Breast epithelium (tissue), 4 donors: ENCODE results near the gene CDK6. TPM values are rescaled to one million over a fixed set of nuclear protein-coding genes. Genes with fewer than 3 reads are reported as not detected.

Experiments used
- DNase-seq, 2 donors: peaks; one replicate each; pipeline ENCODE4 v3.0.0-alpha.2; 2019; ENCODE audit warnings: low spot score in 2 of 2
- H3K27ac ChIP-seq, 2 donors: fragments of 200-600 bp; sonication (generic) in 1 of 2; one replicate each; pipeline ENCODE4 v1.5.1; 2016 to 2019; ENCODE audit warnings: mild to moderate bottlenecking in 1 of 2
- H3K27me3 ChIP-seq, 2 donors: fragments of 200-600 bp; sonication (generic) in 1 of 2; one replicate each; pipeline versions ENCODE4 v1.5.1 to v1.6.0; 2017 to 2019; ENCODE audit warnings: control low read depth in 1 of 2, mild to moderate bottlenecking in 1 of 2
- H3K36me3 ChIP-seq: fragments of 200-600 bp; one replicate; pipeline ENCODE4 v1.5.1; 2019
- H3K4me1 ChIP-seq, 2 donors: fragments of 200-600 bp; sonication (generic); one replicate each; pipeline ENCODE4 v1.5.1; 2016 to 2019; ENCODE audit warnings: control low read depth in 1 of 2
- H3K4me3 ChIP-seq, 3 donors: fragments of 200-600 bp; sonication (generic); 1 replicate in 2 of 3; 2 replicates in 1 of 3; pipeline ENCODE4 v1.5.1; 2016 to 2019; ENCODE audit warnings: mild to moderate bottlenecking in 3 of 3, moderate library complexity in 2 of 3
- H3K9me3 ChIP-seq, 2 donors: fragments of 200-600 bp; sonication (generic) in 1 of 2; one replicate each; pipeline ENCODE4 v1.5.1; 2016 to 2019; ENCODE audit warnings: control low read depth in 1 of 2
- POLR2A ChIP-seq: fragments of 450-650 bp; IDR thresholded peaks from one replicate; pipeline ENCODE4 v1.6.1; 2016; ENCODE audit warnings: antibody characterized with exemption, mild to moderate bottlenecking, moderate library complexity
- POLR2AphosphoS5 ChIP-seq, 3 donors: sonication (generic); formaldehyde crosslinking; IDR thresholded peaks; one replicate each; pipeline ENCODE4 v1.6.1; 2017; ENCODE audit warnings: antibody characterized with exemption in 3 of 3
- intact Hi-C: fragments of 100-400 bp; cut with DNase I; formaldehyde crosslinking; loops from one replicate; pipeline ENCODE4 v1.15.1; 2023; ENCODE audit warnings: low total_unique reads
- total RNA-seq, 3 donors: library from RNA; depleted of rRNA; stranded (reverse); fragments of >200 nt; gene quantifications; one replicate each; pipeline ENCODE4 v1.1.0, GENCODE V29; 2016
- TF ChIP-seq, protein P1 (sequence below), 3 donors: fragments of 450-650 bp; IDR thresholded peaks; one replicate each; pipeline ENCODE4 v1.5.1; 2016 to 2017; ENCODE audit warnings: antibody characterized with exemption in 3 of 3, mild to moderate bottlenecking in 3 of 3, moderate library complexity in 3 of 3

The CDK6 gene
- total RNA-seq, 3 donors from 2014 or later = 12.8 to 26.2 (median 23.6) TPM

DNA sequence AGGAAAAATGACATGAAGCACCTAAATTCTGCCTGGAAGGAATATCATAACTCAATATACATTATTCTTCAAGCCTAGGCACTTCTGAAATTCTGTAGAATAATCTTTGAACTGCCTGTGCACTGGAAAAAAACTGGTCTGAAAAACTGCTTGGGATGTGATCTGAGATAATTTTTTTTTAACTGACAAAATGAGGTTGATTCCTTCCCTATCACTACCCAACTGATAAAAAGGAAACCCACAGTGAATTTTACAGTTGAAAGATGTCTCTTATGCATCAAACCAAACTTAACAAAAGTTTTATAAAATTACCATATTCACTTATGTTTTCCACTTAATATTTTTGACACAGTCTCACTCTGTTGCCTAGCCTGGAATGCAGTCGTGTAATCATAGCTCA, 179.0 kb downstream of the CDK6 start:
- no peaks in the 10 kb centered on the region for H3K4me1 ChIP-seq
- no peak for TF ChIP-seq POLR2A
- TF ChIP-seq, protein P1, sequence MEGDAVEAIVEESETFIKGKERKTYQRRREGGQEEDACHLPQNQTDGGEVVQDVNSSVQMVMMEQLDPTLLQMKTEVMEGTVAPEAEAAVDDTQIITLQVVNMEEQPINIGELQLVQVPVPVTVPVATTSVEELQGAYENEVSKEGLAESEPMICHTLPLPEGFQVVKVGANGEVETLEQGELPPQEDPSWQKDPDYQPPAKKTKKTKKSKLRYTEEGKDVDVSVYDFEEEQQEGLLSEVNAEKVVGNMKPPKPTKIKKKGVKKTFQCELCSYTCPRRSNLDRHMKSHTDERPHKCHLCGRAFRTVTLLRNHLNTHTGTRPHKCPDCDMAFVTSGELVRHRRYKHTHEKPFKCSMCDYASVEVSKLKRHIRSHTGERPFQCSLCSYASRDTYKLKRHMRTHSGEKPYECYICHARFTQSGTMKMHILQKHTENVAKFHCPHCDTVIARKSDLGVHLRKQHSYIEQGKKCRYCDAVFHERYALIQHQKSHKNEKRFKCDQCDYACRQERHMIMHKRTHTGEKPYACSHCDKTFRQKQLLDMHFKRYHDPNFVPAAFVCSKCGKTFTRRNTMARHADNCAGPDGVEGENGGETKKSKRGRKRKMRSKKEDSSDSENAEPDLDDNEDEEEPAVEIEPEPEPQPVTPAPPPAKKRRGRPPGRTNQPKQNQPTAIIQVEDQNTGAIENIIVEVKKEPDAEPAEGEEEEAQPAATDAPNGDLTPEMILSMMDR (IDR thresholded peaks at IDR 0.05) = no peak
- TF ChIP-seq POLR2AphosphoS5 (IDR thresholded peaks at IDR 0.05) = no peak
- no peak for DNase-seq
- no peak overlapping the region for H3K4me3 ChIP-seq
- intact Hi-C loops = loop anchor here (10.0 kb wide), 1 partner anchor 73 kb away; no protein-coding TSS in a partner anchor
- no peaks in the 10 kb centered on the region for H3K9me3 ChIP-seq
- no peak overlapping the region for H3K27ac ChIP-seq
- no peaks in the 10 kb centered on the region for H3K27me3 ChIP-seq
- H3K36me3 ChIP-seq = no peaks in the 10 kb centered on the region

DNA sequence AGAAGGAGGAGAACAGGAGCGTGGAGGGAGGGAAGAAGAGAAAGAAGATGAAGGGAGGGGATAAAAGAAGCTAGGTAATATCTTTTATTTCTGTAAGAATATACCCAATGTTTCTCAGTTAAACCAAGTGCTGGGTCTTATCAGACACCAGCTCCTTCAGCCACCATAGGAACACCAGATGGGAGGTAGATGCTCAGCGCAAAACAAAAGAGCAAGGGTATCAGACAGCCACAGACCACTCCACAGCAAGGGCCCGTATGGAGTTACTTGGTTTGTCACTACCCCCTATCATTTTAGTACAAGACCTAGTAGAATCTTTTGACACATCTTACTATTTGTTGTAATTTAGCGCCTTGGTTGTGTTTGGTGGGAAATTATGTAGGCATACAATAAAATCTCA, 180.3 kb downstream of the CDK6 start:
- no peaks in the 10 kb centered on the region for H3K36me3 ChIP-seq
- no peak overlapping the region for H3K4me3 ChIP-seq
- DNase-seq = no peak
- no peaks in the 10 kb centered on the region for H3K9me3 ChIP-seq
- H3K4me1 ChIP-seq = no peaks in the 10 kb centered on the region
- no peaks in the 10 kb centered on the region for H3K27me3 ChIP-seq
- no peak for TF ChIP-seq POLR2AphosphoS5 (IDR thresholded peaks at IDR 0.05)
- TF ChIP-seq, protein P1 (IDR thresholded peaks at IDR 0.05) = no peak
- no peak for TF ChIP-seq POLR2A
- no peak overlapping the region for H3K27ac ChIP-seq
- intact Hi-C loops = loop anchor here (10.0 kb wide), 1 partner anchor 71 kb away; no protein-coding TSS in a partner anchor

DNA sequence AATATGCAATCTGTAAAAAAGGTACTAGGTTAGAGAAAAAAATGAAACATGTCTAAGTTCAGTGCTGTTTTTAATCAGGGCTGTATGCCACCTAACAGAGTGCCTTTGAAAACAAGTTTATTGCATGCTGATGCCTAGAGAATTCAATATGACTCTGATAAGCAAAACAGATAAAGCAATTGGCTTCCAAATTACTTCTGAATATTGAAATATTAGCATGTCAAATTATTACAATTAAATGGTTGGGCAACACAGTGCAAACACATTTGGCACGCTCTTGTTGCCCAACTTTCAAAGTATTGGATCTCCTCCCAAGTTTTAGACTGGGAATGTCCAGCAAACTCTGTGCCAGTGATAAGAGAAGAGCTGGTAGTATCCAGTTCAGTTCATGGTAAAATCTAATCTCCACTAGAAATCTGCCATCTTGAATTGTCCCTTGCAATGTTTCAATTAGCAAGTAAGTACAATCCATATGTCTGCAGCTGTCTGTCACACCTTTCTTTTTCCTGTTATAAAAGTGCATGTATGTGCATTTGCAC, 181.0 kb downstream of the CDK6 start:
- no peaks in the 10 kb centered on the region for H3K9me3 ChIP-seq

DNA sequence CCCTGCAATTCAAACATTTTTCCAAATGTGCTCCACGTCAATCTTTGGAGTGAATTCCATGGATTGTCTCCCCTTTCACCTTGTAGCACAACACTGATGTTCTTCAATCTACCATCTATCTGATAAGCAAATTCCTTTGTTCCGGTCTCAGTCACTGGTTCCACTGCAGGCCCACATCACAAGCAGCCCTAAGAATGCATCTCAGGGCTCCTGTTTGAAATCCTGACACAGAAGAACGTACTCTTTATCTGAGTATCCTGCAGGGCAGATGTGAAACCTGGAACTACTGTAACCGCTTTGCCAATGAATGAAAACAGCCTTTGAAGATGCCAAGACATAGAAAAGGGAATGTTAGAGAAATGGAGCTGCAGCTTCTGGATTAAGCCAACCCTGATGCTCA, 183.2 kb downstream of the CDK6 start:
- Histone ChIP-seq H3K27me3 (no peaks in the 10 kb centered on the region), H3K4me3 (no peak overlapping the region), H3K4me1 (no peaks in the 10 kb centered on the region), H3K36me3 (no peaks in the 10 kb centered on the region), H3K27ac (no peak overlapping the region), H3K9me3 (no peaks in the 10 kb centered on the region)
- TF ChIP-seq, protein P1 (IDR thresholded peaks at IDR 0.05) = no peak
- TF ChIP-seq POLR2AphosphoS5 (IDR thresholded peaks at IDR 0.05) (no peak), POLR2A (no peak)
- intact Hi-C loops = loop anchor here (10.0 kb wide), 1 partner anchor 68 kb away; no protein-coding TSS in a partner anchor
- DNase-seq = no peak

More for the DNA sequence above, 181.0 kb downstream of the CDK6 start:
- TF ChIP-seq POLR2A (no peak), POLR2AphosphoS5 (IDR thresholded peaks at IDR 0.05) (no peak)
- TF ChIP-seq, protein P1 (IDR thresholded peaks at IDR 0.05) = no peak
- no peak overlapping the region for H3K4me3 ChIP-seq
- DNase-seq = no peak
- H3K27ac ChIP-seq = no peak overlapping the region
- no peaks in the 10 kb centered on the region for H3K4me1 ChIP-seq
- intact Hi-C loops = loop anchor here (10.0 kb wide), 1 partner anchor 71 kb away; no protein-coding TSS in a partner anchor
- no peaks in the 10 kb centered on the region for H3K27me3 ChIP-seq
- no peaks in the 10 kb centered on the region for H3K36me3 ChIP-seq

DNA sequence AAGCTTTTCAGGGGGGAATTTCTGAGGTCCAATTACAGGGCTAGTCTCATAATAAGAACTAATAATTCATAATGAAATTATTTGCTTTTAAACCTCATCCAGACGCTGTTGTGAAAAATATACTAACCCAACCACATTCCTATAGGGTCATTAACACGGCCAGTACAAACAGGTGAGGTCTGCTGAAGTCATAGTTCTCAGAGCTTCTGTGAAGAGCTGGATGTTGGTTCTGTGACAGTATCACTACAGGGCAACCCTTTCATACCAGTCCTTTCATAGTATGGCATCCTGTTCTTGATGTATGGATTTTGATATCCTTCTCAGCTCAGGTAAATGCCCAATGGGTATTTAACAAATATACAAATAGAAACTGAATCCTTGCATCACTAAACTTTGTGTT, 183.8 kb downstream of the CDK6 start:
- TF ChIP-seq POLR2A = no peak
- TF ChIP-seq POLR2AphosphoS5 (IDR thresholded peaks at IDR 0.05) = no peak
- TF ChIP-seq, protein P1 (IDR thresholded peaks at IDR 0.05) = no peak
- H3K27ac ChIP-seq = no peak overlapping the region
- DNase-seq = no peak
- no peaks in the 10 kb centered on the region for H3K27me3 ChIP-seq
- H3K36me3 ChIP-seq = no peaks in the 10 kb centered on the region
- no peaks in the 10 kb centered on the region for H3K4me1 ChIP-seq
- no peak overlapping the region for H3K4me3 ChIP-seq
- intact Hi-C loops = loop anchor here (10.0 kb wide), 1 partner anchor 68 kb away; no protein-coding TSS in a partner anchor
- H3K9me3 ChIP-seq = no peaks in the 10 kb centered on the region
